ENCODE measurements around the gene RECQL. TPM values are rescaled to one million over a fixed set of nuclear protein-coding genes. Genes with fewer than 3 reads are reported as not detected.

The RECQL gene
- total RNA-seq, 1 donor from 2014 or later: 60.6 TPM

Other genes starting within 250 kb of the RECQL start
- gene SLCO1A2, start 166.7 kb downstream of the RECQL start, total RNA-seq: not detected in 2 replicates
- gene IAPP, start 128.7 kb downstream of the RECQL start, total RNA-seq: not detected in 2 replicates
- gene PYROXD1, start 64.0 kb downstream of the RECQL start, total RNA-seq: 31.0 and 35.6 TPM in 2 replicates
- gene GOLT1B, start 154 bp upstream of the RECQL start, total RNA-seq: 23.6 and 25.9 TPM in 2 replicates
- 0.18 and 0.54 TPM in 2 replicates for gene SPX, start 24.7 kb upstream of the RECQL start, total RNA-seq
- not detected in 2 replicates for gene GYS2, start 103.2 kb upstream of the RECQL start, total RNA-seq
- 385 and 440 TPM in 2 replicates for gene LDHB, start 156.2 kb upstream of the RECQL start, total RNA-seq